HG03378 (cell line): ENCODE results near the gene TMEM238L.

Experiments used
- ATAC-seq: cut with Tn5 transposase; IDR thresholded peaks from one replicate; pipeline ENCODE4 v1.9.1; 2021; ENCODE audit warnings: mild to moderate bottlenecking, moderate library complexity; ENCODE audit not compliant: unreplicated experiment

Gene TMEM238L

GRCh38 chr17:10748531-10749181 lies 55.2 kb downstream of the TMEM238L start:
- ATAC-seq, result no peak

- no peak for ATAC-seq
Measured at GRCh38 chr17:10745231-10745630, 58.7 kb downstream of the TMEM238L start.
